HT-29 (cell line): ENCODE results near the gene AFF2. TPM values are rescaled to one million over a fixed set of nuclear protein-coding genes. Genes with fewer than 3 reads are reported as not detected.

Experiments used
- DNase-seq: peaks from one replicate; pipeline ENCODE4 v3.0.0-alpha.2; 2015; ENCODE audit warnings: low spot score
- total RNA-seq: library from RNA; depleted of rRNA; stranded (reverse); fragments of >200 nt; shearing (Covaris generic); gene quantifications from 2 replicates; pipeline ENCODE4 v1.2.3, GENCODE V29; 2014

The AFF2 gene
- total RNA-seq, 1 experiment from 2014 or later: not detected

DNA sequence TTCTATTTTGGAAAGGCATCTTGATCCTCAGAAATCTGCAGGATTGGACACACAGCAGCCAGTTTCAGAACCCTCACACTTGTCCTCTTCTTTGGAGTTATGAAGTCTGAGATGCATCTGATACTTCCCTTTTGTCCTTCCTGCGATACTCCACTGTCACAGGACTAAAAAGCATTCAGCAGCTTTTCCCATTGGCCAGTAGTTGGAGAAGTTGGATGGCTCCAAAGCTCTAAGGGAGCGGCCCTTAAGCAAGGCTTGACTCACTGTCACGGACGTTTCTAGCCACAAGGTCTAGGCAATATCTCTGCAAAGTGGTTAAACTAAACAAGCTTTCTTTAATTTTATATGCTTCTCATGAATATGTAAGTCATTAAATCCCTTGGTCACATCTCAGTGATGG lies 417.0 kb downstream of the AFF2 start:
- no peak for DNase-seq

DNA sequence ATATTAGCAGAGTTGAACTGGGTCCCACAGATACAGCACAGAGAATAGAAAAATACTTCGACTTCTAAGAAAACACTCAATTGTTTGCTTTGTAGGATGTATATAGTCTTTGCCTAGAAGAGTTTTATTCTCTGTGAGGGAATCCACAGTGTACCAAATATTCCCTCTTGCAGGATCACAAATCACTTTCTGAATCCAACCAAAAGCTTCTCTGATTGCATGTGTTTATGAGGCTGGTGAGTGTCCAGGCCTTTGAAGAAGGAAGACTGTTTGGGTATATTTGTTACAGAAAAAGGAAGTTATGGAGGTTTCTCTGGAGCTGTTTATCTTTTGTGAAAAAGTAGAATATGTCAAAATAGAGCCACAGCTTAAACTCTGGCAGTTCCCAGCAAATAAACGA lies 423.2 kb downstream of the AFF2 start:
- DNase-seq: no peak

- no peak for DNase-seq
These were observed 426.0 kb downstream of the AFF2 start for GRCh38 chrX:148926371-148926770.

DNA sequence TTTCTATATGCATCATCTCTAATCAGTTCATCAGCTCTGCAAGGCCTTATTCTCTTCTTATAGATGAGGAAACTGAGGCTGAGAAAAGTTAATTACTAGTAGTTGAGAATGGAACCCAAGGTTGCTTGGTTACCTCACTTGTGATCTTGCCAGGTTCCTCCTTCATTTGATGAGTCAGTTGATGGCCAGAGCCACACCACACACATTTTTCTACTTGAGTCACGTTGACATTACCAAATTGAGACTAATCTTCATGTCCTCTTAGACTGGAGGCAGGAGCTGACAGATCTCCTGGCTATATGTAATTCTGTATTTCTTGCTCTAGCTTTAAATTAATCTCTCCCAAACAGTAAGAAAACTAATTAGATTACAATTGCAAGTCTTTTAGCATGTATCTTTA lies 428.4 kb downstream of the AFF2 start:
- no peak for DNase-seq

- DNase-seq: no peak
These were observed 429.3 kb downstream of the AFF2 start for GRCh38 chrX:148929686-148930085.

GRCh38 chrX:148930206-148930729 lies 429.9 kb downstream of the AFF2 start:
- no peak for DNase-seq

- no peak for DNase-seq
These were observed 433.5 kb downstream of the AFF2 start for GRCh38 chrX:148933881-148934280.

- no peak for DNase-seq
These were observed 437.9 kb downstream of the AFF2 start for GRCh38 chrX:148938348-148938747.

DNA sequence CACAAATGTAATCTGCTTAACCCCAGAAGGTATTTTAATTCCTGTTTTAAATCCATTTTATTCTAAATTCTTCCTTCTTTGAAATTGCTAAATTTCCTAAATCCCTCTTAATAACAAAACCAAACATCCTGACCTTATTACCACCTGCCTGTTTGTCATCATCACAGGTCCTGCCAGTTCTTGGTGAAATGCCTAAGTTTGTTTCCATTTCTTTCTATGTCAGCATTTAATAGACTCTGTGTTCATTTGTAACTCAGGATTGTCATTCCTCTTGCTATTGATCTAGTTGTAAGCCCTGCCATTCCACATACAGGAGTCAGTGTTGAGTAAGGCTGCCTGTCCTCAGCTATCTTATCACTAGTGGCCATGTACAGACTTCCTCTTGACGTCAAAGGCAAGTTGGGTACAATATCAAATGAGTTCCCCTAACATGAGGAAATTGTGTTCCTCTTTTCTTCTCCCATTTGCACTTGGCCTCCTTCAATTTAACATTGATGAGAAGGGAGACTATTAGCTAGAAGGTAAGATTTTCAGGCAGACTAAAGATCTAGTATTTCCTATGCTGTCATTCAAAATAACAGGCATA lies 440.1 kb downstream of the AFF2 start:
- no peak for DNase-seq

DNA sequence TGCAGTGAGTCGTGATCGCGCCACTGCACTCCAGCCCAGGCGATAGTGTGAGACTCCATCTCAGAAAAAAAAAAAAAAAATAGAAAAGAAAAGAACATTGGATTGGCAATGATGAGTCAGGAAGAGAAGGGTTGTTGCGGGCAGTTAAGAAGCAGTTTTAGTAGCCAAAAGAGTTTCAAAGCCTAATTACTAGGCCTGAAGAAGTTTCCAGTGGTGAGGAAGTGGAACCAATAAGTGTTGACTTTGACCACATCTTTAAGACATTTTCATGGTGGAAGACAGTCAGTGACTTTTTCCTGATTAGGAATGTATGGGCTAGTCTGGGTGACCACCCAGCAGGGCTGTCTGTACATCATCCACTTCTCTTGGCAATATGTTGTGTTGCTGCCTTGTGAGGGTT lies 442.3 kb downstream of the AFF2 start:
- DNase-seq: no peak

DNA sequence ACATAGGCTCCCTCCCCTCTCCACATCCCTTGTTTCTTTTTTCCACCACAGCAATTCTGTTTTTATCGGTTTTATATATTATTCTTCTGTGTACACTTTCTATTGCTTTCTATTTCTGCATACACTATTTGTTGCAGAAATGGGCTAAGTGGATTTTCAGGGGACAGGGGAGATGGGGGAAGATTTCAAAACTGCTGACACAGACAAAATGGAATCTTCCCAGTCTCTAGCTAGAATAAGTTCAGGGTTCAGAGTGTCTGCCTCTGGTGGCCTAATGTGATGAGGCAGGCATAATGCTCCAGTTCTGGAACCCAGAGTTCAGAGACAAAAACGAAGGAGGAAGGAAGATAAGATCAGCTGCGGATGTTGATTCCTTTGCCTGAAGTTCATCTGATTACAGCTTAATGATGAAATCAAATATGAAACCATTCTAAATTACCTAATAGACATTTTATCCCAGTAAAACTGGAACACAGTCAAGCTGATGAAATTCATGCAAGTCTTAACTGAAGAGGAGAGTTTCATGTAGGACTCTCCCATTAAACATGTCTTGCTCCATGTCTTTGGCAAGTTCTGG lies 447.1 kb downstream of the AFF2 start:
- no peak for DNase-seq

- no peak for DNase-seq
These were observed 455.9 kb downstream of the AFF2 start for GRCh38 chrX:148956352-148956751.

- DNase-seq: no peak
These were observed 458.5 kb downstream of the AFF2 start for GRCh38 chrX:148958901-148959300.

DNA sequence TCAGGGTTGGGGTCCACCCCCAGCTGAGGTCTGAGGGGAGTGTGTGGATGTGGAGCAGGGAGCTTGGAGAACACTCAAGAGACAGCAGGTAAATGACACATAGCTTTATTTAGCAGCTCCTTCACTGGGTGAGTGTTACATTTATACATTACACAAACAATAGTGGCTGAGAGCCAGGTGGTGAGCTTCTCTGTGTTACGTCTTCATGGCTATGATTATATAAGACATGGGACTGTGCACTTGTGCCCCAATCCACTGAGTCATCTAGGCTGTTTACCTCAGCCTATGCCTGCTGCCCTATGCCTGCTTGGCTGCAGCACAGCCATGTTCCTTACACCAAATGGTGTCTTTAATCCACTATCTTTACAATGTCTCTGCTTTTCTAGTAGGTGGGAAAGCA lies 459.6 kb downstream of the AFF2 start:
- DNase-seq: no peak

DNA sequence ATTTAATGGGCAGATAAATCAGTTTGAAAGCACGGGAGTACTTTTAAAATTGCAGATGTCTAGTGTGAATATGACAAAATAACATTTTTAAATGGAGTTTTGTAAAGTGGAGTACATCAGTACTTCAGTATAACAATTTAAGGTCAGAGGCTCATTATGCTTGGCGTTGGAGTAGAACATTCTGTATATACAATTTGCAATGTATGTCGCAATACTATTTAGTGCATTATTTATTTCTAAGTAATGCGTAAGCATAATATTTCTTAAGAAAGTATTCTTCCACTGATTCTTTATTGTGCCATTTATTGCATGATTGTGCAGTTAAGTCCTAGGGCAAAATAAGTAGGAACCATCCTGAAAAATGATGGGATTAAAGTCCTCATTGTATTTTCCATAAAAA lies 461.6 kb downstream of the AFF2 start:
- DNase-seq: no peak

DNA sequence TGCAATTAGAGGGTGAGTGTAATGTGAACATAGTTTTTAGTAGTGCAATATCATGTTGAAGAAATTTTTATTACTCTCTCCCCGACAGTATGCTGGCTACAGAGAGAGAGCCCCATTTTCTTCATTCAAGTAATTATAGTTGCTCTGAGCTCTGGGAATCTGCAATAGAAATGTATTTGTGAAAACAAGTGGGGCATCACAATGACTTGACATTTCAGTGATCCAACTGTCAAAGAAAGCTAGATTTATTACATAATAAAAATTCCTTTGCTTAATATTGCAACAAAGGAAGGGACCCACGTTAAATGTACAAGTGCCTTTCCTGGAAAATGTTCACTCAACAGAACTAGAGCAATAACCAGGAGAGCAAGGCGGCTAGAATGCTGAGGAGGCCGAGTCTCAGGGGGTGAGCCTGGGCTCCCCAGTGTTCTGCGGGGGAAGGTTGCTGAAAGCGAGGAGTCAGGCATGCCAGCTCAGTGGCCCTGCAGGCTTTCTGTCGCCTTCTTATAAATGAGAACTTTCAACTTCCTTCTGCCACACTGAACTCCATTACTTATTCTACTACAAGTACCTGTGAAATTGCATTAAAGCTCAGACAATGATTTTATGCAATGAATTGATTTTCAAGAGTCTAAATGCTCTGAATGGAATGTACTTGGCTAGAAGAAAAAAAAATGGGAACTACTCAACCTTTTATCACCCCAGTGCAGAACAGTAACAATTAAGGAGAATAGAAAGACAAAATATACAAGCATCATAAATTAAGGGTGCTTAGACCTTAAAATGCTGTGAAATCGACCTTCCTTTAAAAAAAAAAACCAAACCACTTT lies 476.4 kb downstream of the AFF2 start:
- no peak for DNase-seq

GRCh38 chrX:148979786-148980185 lies 479.4 kb downstream of the AFF2 start:
- DNase-seq: no peak

- DNase-seq: no peak
These were observed 483.8 kb downstream of the AFF2 start for GRCh38 chrX:148984238-148984637.

GRCh38 chrX:148991502-148991901 lies 491.1 kb downstream of the AFF2 start:
- no peak for DNase-seq

DNA sequence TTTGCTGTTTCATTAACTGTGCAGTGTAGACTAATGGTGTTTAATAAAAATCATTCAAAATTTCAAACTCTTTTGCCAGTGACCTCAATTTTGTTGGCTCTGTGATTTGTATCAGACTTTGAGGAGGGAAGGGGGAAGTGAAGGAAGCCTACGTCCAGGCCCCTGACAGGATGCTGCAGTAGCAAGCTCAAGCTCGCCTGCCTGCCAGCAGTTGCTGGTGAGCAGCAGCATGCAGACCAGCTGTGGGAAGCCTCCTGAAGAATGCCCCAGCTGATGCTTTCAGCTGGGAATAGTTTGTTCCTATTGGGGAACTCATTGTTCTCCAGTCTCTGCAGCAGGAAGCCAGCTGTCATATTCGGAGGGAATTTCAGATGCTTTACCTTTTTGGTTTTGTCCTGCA lies 495.2 kb downstream of the AFF2 start:
- no peak for DNase-seq

DNA sequence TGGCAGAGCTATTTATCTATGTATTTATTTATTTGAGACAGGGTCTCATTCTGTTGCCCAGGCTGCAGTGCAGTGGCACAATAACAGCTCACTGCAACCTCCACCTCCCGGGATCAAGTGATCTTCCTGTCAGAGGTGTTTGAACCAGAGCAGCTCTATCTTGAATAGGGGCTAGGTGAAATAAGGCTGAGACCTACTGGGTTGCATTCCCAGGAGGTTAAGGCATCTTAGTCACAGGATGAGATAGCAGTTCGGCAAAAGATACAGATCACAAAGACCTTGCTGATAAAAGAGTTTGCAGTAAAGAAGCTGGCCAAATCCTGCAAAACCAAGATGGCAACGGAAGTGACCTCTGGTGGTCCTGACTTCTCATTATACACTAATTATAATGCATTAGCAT lies 501.9 kb downstream of the AFF2 start:
- no peak for DNase-seq

GRCh38 chrX:149003863-149004660 lies 503.6 kb downstream of the AFF2 start:
- DNase-seq: no peak
